GM21381 (cell line): ENCODE data around the gene OSBPL10.

Experiments used
- ATAC-seq: cut with Tn5 transposase; IDR thresholded peaks from one replicate; pipeline ENCODE4 v1.9.1; 2021; ENCODE audit warnings: mild to moderate bottlenecking, moderate library complexity; ENCODE audit not compliant: unreplicated experiment

Gene OSBPL10

DNA sequence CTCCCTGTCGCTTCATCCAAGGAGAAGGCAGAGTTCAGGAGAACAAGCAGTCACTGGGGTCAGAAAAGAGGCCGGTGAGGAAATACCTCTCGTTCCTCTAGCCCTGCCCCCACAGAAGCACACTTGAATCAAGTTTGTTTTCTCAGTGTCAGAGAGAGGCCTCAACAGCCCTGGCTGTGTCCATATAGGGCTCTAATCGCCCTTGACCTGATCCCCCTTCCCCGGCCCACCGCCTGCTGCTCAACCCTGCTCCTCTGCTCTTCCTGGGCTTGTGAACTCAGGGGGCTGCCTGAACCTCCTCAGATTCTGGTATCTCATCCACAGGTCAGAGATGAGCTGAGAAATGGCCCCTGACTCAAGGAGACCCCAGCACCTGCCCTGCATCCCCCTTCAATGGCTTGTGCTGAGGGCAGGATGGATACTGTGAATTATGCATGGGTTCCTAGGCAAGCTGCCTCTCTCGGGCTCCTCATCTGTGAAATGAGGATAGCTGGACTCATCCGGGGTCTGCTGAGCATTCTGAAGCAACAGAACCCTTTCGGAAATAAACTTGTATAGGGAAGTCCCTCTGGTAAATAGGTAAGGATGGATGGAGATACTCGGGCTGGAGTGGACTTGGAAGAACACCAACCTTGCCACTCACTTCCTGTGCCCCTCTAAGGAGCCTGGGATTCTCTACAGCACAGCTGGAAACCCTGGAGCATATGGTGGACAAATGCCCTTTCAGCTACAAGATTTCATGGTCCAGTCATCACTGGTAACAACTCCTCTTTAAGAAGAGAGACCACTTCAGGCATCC, 300.8 kb downstream of the OSBPL10 start:
- no peak for ATAC-seq

DNA sequence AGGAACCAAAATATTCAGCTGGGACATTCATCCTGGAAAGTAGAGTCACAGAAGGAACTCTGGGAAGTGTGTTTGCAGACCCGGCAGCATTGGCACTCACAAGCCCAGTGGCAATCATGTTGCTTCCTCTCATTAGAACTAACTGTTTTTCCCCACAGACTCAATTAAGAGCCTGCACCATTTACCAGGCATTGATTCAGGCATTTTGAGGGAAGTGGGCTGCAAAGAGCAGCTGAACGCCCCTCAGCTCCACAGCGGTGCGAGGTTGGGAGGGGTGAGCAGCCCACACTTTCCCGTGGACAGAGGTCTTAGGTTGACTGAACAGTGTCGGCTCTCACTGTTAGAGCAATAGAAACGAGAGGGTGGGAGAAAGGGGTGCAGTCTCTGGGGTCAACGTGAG, 304.5 kb downstream of the OSBPL10 start:
- no peak for ATAC-seq

DNA sequence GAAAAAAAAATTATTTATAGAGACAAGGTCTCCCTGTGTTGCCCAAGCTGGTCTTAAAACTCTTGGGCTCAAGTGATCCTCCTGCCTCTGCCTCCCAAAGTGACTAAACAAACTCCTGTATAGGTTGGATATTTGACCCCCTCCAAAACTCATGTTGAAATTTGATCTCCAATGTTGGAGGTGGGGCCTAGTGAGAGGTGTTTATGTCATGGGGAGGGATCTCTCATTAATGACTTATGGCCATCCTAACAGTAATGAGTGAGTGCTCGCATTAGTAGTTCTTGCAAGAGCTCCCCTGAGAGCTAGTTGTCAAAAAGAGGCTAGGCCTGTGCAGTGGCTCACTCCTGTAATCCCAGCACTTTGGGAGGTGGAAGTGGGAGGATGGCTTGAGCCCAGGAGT, 307.1 kb downstream of the OSBPL10 start:
- ATAC-seq: no peak

DNA sequence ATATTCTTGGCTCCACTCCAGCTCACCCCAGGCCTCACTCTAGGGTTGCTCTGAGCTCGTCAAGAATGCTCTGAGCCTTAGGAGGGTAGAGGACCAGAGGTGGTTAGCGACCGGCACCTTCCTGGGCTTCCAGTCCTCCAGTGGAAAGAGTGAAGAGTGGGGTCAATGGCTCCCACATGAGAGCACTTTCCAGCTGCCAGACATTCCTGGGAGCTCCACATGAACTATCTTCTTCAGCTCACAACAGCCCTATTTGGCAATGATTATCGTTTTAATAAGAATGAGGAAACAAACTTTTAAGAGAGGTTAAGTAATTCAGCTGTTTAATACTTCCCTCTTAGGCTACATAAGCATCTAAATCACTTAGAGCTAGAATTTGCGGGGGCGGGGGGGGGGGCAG, 309.1 kb downstream of the OSBPL10 start:
- ATAC-seq: no peak

DNA sequence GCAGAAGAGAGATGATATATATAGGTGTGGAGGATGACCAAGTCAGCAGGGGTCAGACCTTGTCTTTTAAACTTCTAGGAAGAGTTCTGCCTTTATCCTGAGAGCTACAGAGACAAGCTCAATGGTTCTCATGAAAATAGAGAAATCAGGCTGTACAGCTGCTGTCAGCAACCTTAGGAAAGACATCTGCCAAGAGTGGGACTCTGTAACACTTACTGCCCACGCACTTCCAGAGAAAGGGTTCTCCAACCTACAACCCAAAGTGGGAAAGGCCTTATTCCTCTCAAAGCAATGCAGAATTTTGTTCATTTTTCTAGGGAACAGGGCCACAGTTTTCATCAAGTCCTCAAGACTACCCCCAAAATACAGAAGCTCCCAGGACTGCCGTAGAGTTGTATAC, 309.6 kb downstream of the OSBPL10 start:
- no peak for ATAC-seq

DNA sequence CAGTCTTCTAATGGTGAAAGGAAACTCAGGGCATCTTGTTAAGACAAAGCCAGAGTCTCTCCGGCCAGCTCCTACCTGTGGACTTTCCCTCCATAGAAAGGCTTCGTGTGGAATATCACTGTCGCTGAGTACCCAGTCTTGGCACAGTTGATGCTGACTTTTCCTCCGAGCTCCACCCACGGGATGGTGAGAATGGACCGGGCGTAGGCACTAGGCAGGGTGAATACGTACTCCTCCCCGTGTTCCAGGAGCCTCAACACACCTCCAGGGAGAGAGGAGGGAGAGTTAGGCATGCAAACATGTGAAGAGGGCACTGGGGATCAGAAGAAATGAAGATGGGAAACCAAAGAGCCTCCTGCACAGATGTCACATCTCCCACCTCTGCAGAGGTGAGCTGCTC, 310.3 kb downstream of the OSBPL10 start:
- no peak for ATAC-seq

DNA sequence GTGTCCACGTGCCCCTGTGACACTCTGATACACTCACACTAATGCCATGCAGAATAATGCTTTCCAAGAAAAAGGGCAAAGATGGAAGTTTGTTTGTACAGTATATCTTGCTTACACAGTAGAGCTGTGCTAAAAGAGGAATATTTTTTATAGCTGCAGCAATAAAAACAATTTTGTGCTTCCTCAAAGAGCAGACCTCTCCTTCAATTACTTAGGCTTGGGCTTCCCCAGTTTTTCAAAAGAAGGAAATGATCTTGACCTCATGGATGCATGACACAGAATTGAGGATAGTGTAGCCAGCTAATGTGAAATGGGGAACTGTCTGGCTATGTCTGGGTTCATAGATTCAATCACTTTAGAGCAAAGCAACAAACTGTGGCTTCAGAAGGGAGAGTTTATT, 310.9 kb downstream of the OSBPL10 start:
- ATAC-seq: no peak

DNA sequence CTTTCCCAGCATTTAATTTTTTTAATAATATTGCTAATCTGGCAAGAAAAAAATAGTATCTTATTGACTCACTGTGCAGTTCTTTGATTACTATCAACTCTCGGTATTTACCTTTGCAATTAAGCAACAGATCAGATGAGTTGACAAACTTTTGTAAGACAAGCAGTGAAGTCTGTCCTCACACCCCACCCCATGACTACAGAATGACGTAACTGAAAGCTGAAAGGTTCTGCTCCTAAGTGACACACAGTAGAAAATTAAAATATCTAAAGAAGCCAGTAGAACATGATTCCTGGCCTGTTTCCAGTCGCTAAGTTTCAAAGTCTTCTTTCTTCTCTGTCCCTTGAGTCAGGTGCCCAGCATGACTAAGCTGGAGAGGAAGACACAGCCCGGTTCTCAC, 312.8 kb downstream of the OSBPL10 start:
- no peak for ATAC-seq

DNA sequence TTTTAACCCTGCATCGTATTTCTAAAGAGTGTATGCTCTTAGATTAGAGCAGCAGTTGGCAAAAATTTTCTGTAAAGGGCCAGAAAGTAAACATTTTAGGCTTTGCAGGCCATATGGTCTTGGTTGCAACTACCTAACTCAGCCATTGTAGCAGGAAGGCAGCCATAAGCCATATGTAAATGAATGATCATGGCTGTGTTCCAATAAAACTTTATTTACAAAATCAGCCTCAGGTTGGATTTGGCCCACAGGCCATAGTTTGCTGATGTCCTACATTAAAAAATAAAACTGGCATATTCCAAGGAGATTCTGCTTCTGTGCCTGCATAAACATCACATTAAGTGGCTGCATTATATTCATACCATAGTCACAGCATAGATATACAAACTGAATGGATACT, 313.5 kb downstream of the OSBPL10 start:
- ATAC-seq: no peak

DNA sequence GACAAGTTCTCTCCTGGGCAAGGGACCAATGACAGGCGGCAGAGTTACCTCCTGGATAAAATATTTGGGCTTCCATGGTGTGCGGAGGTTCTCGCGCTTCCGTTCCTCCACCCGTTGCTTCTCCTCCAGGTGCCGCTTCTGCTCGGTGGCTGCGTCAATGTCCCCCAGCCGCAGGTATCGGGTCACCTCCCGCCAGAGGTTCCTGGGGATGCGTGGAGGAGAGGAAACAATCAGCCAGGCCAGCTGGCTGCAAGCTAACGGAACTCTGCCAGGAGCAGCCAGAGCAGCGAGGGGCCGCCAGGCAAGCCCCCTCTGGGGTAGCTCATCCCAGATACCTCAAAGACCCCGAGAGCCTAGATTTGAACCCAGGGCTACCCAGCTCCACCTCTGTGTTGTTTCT, 317.0 kb downstream of the OSBPL10 start:
- ATAC-seq: no peak

DNA sequence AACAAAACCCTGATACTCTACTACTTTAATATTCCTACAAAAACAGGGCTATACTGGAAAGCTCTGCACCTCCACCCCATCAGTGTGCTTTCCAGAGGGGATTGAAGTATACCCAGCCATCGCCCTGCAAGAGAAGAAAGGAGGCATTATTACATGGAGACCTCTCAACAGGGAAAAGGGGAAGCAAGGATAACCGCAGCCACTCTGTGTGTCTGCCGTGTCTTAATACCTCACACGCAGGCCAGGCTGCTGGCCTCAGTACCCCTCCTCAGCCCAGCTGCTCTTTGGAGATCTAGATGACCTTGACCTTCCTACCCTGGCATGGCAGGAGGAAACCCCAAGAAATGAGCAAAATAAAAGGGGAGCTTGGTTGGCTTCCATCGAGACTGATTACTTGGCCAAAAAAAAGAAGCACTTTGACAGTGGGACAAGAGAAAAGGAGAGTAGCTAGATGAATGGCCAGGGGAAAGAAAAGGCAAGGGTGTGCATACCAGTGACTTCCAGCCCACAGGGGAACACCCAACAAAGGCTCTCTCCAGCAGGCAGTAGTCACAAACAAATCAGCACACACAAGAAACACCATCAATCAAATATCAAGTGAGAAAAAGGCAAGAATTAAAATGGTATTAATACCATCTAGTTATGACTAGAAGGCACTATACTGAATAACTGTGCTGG, 318.9 kb downstream of the OSBPL10 start:
- ATAC-seq: no peak

DNA sequence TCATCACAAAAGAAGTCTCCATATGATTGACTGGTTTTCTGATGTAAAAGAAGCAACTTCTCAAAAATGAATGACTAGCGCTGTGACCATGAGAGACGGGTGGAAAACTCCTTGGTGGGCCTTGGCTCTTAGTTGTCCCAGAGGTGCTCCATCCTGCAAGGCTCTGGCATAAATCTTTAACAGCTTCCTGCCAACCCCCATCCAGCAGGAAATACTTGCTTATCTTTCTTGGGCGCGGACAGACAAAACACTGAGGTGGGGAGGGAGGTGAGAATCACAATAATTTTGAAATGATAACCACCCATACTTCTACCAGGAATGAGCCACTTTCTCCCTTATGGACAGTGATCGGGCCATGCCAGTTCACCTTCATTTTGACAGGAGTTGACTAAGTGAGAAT, 319.8 kb downstream of the OSBPL10 start:
- ATAC-seq: no peak

DNA sequence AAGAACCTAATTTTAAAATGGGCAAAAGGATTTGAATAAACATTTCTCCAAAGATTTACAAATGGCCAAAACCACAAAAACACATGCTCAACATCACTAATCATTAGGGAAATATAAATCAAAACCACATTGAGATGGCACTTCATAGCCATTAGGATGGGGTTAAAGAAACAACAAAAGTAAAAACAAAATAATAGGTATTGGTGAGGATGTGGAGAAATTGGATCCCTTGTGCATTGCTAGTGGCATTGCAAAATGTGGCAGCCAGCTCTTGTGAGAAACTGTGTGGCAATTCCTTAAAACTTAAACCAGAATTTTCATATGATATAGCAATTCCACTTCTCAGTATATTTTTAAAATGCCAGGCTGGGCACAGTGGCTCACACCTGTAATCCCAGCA, 321.8 kb downstream of the OSBPL10 start:
- ATAC-seq: no peak

DNA sequence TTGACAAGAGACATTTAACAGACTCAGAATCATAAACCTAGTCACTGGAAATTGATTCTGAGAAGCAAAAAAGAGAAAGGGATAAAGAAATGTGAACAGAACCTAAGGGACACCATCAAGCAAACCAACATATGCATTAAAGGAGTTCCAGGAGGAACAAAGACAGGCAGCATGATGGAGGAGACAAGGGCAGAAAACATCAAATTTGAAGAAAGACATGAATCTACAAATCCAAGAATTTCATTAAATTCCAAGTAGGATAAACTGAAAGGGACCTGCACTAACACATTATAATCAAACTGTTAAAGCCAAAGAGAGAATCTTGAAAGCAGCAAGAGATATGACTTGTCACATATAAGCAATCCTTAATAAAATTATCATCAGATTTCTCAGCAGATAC, 326.1 kb downstream of the OSBPL10 start:
- no peak for ATAC-seq

DNA sequence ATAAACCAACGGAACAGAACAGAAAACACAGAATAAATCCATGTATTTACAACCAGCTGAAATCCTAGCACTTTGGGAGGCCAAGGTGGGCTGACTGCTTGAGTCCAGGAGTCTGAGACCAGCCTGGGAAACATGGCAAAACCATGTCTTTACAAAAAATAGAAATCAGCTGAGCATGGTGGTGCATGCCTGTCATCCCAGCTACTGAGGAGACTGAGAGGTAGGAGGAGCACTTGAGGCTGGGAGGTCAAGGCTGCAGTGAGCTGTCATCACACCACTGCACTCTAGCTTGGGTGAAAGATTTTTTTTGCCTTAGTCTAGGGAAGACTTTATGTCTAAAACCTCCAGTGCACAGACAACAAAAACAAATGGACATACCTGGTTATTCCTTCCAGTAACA, 327.6 kb downstream of the OSBPL10 start:
- no peak for ATAC-seq

DNA sequence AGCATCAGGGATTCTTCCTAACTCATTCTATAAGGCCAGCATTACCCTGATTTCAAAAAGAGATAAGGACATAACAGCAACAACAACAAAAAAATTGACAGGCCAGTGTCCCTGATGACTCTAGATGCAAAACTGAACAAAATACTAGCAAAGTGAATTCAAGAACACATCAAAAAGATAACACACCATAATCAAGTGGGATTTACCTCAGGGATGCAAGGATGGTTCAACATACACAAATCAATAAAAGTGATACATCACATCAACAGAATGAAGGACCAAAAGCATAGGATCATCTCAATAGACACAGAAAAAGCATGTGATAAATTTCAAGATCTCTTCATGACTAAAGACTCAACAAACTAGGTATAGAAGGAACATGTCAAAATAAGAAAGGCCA, 328.8 kb downstream of the OSBPL10 start:
- ATAC-seq: no peak

DNA sequence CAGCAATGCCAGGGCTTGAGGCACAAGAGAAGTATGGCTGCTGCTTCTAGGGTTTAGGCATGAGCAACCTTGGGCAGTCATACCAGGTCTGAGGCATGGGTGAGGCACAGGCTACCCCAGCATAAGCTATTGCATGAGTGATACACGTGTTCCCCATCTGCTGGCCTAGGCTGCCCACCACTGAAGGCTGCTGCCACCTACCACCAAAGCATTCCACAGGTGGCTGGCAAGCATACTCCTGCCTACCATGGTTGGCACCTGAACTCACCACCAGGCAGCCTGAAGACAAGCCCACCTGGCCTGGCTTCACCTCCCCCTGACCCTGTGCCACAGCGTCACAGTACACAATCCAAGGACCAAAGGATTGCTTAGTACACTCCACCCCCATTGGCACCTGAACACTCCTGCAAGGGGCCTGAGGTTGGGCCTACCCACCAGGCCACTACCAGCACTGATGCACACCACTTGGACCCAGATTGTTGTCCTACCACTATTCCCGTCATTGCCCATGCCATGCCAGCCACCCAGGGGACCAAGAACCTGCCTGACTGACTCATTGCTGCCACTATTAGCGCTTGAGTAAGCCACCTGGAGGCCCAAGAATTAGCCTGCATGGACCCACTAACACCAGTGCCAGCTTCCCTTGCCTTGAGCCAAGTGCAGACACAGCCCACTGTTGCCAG, 332.6 kb downstream of the OSBPL10 start:
- ATAC-seq: no peak

DNA sequence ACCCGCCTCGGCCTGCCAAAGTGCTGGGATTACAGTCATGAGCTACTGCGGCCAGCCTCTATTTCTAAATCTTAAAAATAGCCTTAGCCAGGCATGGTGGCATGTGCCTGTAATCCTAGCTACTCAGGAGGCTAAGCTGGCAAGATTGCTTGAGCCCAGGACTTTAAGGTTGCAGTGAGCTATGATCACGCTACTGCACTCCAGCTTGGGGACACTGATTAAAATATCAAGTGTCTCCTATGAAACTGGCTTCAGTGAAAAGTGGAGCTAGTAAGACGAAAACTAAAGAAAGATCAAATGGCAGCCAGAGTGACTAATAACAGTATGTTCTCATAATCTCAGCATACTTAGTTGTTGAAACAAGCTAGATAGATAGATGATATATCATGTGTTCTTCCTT, 335.8 kb downstream of the OSBPL10 start:
- no peak for ATAC-seq

DNA sequence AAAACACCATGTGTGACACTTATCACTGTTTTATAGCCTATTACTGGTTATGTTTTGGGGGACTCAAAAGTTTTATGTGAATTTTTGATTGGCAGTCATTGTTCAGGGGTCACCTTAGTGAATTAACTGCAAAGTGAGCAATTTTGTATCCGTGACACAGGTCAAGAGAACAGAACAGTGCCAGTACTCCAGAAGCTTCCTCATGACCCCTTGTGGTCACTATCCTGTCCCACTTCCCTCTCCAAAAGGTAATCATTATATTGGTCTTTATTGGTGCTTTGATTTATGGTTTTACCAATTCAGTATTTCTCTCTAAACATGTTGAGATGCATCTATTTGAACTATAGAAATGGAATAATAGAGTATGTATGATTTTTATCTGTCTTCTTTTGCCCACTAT, 341.2 kb downstream of the OSBPL10 start:
- ATAC-seq: no peak

DNA sequence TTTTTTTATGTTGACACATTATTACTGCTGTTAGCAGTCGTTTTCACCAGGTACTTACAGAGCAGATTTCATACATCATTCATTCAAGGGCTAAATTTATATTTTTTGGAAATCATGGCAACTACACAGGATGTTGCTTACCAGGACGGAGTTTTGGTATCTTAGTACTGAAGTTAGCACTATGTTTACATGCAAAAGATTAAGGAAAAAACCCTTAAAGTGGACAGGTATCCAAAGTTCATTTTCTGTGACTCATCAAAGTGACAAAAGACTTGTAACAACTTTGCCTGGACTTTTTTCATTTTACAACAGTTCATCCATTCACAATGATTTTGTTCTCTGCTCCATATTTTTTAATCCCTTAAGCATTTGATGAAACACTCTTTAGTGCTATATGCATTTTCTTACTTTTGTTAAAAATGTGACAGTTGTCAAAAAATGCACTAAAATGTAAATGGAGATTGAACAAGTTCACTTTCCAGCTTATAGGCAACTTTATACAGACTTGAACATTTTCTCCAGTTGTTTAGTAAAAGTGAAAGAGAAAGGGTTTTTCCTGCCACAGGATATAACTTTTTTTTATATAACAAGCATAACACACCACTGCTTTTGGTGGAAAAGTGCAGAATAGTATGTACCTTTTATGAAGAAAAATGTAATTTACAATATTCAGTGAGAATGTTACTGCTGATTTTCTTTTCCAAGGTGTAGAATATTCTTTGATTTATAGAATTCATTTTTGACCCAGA, 344.2 kb downstream of the OSBPL10 start:
- ATAC-seq: no peak

DNA sequence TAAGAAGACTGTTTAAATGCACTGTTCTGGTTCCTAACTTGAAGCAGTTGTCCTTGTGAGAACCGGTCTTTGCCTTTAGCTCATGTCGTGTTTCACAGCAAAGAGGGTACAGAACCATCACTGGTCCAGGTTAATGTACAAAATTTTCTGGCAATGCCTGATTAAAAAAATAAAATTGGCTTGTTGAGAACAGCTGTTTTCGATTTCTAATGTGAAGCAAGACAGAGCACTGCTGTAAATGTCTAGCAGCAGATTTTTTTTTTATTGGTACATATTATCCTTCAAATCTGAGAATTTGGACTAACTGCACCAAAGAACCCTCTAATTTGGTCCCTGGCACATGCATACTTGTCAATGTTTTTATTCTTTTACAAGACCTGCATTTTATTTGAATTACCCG, 345.0 kb downstream of the OSBPL10 start:
- no peak for ATAC-seq
